Measurements from ENCODE around the gene IER5.

The IER5 gene

DNA sequence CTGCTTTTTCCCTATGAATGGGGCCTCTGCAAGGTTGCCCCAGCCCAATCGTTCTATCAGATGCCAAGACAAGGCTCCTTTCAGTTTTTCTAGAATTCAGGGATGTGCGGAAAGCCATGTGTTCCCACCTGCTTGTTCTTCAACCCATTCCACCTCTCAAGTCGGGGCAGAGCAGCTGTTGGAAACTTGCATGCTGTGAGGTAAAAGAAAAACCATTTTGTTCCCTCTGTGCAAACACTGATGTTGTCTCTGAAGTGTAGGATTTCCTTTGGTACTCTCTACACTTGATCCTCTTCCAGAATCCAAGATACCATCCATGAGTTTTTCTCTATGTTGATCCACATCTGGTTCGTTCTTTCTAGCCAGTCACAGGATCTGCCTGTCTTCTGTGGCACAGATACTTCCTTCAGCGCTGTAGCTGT lies 7.3 kb downstream of the IER5 start:
- TF ChIP-seq GATA1 (IDR thresholded peaks at IDR 0.05; ENCODE audit: low read depth, low read length): no peak
- no peak for TF ChIP-seq POLR2A (IDR thresholded peaks at IDR 0.05; ENCODE audit: low read length)

GRCh38 chr1:181097242-181097641 lies 8.7 kb downstream of the IER5 start:
- DNase-seq: no peak

More for the DNA sequence above, 7.3 kb downstream of the IER5 start:
- no peak for DNase-seq

GRCh38 chr1:181099152-181100014 lies 10.9 kb downstream of the IER5 start:
- TF ChIP-seq GATA1 (IDR thresholded peaks at IDR 0.05; ENCODE audit: low read depth, low read length): no peak
- no peak for TF ChIP-seq POLR2A (IDR thresholded peaks at IDR 0.05; ENCODE audit: low read length)
- DNase-seq: no peak

More at GRCh38 chr1:181097242-181097641, 8.7 kb downstream of the IER5 start:
- no peak for TF ChIP-seq GATA1 (IDR thresholded peaks at IDR 0.05; ENCODE audit: low read depth, low read length)
- TF ChIP-seq POLR2A (IDR thresholded peaks at IDR 0.05; ENCODE audit: low read length): no peak

DNA sequence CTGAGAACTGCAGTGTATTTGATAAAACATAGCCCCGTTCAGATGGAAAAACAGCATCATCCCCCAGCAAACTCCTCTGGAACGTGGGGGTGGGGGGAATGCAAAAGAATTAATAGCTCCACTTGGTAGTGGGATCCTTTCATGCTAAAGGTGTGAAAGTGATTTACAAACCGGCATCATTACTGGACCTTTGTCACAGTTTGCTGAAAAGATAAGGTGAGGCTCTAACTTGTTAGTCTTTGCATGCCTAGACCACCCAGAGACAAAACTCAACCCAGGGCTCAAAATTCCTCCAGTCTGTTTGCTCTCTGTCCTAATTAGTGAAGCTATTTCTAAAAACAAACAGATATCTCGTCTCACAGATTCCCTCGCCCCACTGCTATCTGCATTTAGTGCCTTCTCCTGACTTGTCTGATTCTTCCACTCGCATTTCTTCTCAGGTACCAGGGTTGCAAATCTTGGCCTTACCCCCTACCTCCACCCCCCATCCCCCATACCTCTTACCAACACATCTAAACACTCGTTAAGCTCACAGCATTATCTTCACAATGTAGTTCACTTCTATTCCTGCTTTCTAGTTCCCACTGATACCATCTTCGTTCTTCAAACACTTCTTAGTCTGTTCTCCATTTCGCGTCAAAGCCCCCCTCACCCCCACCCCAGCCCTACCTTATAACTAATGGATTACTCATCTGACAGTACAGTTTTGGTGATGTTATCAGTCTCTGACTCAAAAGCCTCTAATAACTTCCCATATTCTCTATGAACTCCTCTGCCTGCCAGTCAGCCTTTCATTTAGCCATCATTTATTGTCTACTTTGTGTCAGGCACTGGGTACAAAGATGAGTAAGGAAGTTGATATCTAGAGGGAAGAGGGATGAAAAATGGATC lies 11.8 kb downstream of the IER5 start:
- DNase-seq: no peak

DNA sequence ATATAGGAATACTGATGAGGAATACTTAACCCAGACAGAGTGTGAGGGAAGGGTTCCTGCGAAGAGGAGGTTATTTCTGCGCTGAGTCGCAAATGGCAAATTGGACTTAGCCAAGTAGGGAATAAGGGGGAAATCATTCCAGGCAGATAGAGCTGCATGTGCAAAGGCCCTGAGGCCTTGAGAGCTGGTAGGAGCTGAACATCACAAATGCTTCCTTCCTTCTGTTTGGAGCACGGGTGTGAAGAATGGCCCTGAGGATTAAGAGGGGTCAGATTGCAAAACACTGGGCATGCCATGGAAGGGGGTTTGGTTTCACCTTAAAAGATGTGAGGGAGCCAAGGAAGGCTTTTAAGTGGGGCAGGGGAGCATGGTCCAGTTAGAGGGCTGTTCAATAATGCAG lies 12.4 kb downstream of the IER5 start:
- TF ChIP-seq POLR2A (IDR thresholded peaks at IDR 0.05; ENCODE audit: low read length) (no peak), GATA1 (IDR thresholded peaks at IDR 0.05; ENCODE audit: low read depth, low read length) (no peak)
- DNase-seq: no peak

More for the DNA sequence above, 11.8 kb downstream of the IER5 start:
- TF ChIP-seq POLR2A (IDR thresholded peaks at IDR 0.05; ENCODE audit: low read length): no peak
- no peak for TF ChIP-seq GATA1 (IDR thresholded peaks at IDR 0.05; ENCODE audit: low read depth, low read length)

DNA sequence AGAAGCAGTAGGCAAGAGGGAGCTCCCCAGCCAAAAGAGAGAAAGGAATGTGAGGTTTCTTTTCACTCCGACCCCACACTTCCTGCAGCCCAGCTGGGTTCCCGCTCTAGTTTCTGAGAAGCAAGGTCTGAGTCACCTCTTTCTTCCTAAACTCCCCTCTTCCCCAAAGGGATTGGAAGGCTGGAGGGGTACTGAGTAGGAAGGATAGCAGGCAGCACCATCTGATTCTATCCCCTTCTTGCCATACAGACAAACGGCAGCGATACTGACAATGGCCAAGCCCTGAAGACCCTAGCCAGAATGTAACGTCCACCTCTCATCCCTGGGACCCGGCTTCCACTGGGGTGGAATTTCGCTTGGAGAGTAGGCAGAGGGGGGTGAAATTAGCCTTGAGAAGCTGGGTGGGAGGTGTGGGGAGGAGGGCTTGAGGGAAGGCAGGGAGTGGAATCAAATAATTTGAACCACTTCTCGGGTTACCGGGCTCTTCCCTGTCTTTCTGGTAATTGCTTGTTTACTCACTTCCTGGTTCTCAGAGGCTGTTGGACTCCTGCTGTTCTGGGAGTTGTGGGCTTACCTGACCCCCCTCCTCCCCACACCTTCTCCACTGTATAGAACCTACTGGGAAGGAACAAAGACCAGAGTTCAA lies 13.2 kb downstream of the IER5 start:
- no peak for DNase-seq

GRCh38 chr1:181102841-181103240 lies 14.3 kb downstream of the IER5 start:
- TF ChIP-seq GATA1 (IDR thresholded peaks at IDR 0.05; ENCODE audit: low read depth, low read length) (no peak), POLR2A (IDR thresholded peaks at IDR 0.05; ENCODE audit: low read length) (no peak)
- DNase-seq: no peak

More for the DNA sequence above, 13.2 kb downstream of the IER5 start:
- TF ChIP-seq POLR2A (IDR thresholded peaks at IDR 0.05; ENCODE audit: low read length) (no peak), GATA1 (IDR thresholded peaks at IDR 0.05; ENCODE audit: low read depth, low read length) (no peak)

GRCh38 chr1:181103399-181103798 lies 14.9 kb downstream of the IER5 start:
- DNase-seq: no peak
- TF ChIP-seq POLR2A (IDR thresholded peaks at IDR 0.05; ENCODE audit: low read length) (no peak), GATA1 (IDR thresholded peaks at IDR 0.05; ENCODE audit: low read depth, low read length) (no peak)

DNA sequence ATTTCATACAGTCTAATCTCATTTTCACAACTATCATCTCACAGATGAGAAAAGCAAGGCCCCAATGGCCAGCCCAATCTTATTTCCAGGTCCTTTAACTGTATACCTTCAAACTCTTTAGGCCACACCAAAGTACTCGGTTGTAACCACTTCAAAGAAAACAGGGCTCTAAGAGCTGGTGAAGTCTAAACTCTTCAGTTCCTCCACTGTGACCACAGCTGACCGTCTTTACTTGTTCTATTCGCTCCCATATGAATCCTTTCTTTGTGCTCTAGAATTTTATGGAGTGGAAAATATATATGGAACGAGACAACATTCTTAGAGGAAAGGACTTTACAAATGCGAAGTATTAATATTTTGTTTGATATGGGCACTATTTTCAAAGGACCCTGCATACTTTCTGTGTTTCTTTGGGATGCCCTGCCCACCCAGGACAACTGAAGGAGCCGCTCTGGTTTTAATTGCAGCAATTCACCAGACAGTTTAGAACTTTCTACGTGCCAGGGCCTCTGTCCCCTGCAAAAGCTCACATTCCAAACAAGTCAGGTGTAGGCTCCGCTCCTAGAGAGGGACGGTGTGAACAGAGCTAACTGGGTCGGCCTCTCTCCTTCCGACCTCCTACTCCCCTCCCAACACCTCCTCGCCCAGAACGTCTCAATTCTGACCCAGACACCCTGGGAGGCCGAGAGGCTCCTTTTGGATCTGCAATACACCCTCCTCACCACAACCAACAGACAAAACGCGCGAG lies 15.7 kb downstream of the IER5 start:
- DNase-seq: no peak
- no peak for TF ChIP-seq POLR2A (IDR thresholded peaks at IDR 0.05; ENCODE audit: low read length)

GRCh38 chr1:181104790-181105133 lies 16.3 kb downstream of the IER5 start:
- TF ChIP-seq GATA1 (IDR thresholded peaks at IDR 0.05; ENCODE audit: low read depth, low read length): no peak
- no peak for TF ChIP-seq POLR2A (IDR thresholded peaks at IDR 0.05; ENCODE audit: low read length)
- peak; percentile 62 to 69 for DNase-seq

GRCh38 chr1:181105134-181106021 lies 16.9 kb downstream of the IER5 start:
- TF ChIP-seq GATA1 (IDR thresholded peaks at IDR 0.05; ENCODE audit: low read depth, low read length) (no peak), POLR2A (IDR thresholded peaks at IDR 0.05; ENCODE audit: low read length) (peak; percentile 67)
- DNase-seq: peak; percentile 92 to 96

GRCh38 chr1:181106022-181106312 lies 17.5 kb downstream of the IER5 start:
- no peak for DNase-seq
- TF ChIP-seq GATA1 (IDR thresholded peaks at IDR 0.05; ENCODE audit: low read depth, low read length) (no peak), POLR2A (IDR thresholded peaks at IDR 0.05; ENCODE audit: low read length) (no peak)
